HG03354 (cell line): Measurements from ENCODE around the gene SH3BP4.

Source experiments
- ATAC-seq: cut with Tn5 transposase; IDR thresholded peaks from one replicate; pipeline ENCODE4 v1.9.1; 2021; ENCODE audit warnings: mild to moderate bottlenecking; ENCODE audit not compliant: unreplicated experiment, poor library complexity, severe bottlenecking

The SH3BP4 gene

GRCh38 chr2:234979204-234980167, 27.7 kb downstream of the SH3BP4 start:
- ATAC-seq, result no peak

- no peak for ATAC-seq
Observed at GRCh38 chr2:234980451-234981187, 28.8 kb downstream of the SH3BP4 start.

- ATAC-seq, result no peak
Observed at GRCh38 chr2:234981197-234982095, 29.6 kb downstream of the SH3BP4 start.

- no peak for ATAC-seq
Observed at GRCh38 chr2:234982096-234982834, 30.4 kb downstream of the SH3BP4 start.

DNA sequence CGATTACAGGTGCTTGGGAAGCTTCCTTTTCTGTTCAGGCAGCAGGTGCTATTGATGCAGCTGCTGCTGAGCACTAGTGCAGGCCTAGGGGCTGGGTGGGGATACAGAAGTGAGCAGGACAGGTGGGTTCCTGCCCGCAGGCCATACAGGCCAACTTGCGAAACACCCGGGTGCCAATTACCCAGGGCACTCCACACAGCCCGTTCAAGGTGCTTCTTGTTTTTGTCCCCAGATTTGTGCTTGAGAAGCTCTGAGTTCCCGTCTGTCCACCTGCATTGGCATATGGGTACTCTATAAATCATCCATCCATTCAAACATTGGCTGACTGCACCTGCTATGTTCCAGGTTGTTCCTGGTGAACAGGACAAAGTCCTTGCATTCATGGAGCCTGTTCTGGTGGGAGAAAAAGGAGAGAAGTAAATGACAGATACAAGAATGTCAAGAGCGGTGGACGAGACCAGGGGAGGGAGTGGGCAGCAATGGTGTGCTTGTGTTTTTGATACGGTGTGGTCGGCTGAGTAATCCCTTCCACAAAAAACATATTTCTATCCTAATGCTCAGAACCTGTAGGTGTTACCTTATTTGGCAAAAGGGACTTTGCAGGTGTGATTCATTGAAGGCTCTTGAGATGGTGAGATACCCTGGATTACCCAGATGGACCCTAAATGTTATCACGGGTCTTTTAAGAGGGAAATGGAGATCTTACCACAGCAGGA, 31.4 kb downstream of the SH3BP4 start:
- no peak for ATAC-seq

- no peak for ATAC-seq
Observed at GRCh38 chr2:234985608-234986245, 33.9 kb downstream of the SH3BP4 start.

DNA sequence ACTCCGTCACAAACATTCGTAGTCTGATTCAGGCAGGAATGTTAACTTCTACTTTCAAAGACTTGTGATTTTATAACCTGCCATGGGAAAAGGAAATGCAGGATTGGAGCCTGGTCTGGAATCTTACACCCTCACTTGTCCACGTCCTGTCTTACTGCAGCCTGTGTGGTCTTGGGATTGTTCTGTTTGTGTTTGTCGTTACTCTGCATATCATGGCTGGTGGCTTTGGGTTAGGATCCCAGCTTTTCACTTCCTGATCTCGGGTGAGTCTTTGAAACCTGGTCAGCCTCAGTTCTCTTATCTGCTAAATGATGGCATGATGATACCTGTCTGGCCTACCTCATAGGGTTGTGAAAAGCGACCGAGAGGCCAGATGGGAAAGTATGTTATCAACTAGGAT, 34.6 kb downstream of the SH3BP4 start:
- no peak for ATAC-seq

GRCh38 chr2:234986876-234987720, 35.3 kb downstream of the SH3BP4 start:
- ATAC-seq, result no peak

GRCh38 chr2:234987754-234988153, 35.9 kb downstream of the SH3BP4 start:
- ATAC-seq, result no peak

- no peak for ATAC-seq
Observed at GRCh38 chr2:234988491-234988890, 36.7 kb downstream of the SH3BP4 start.

DNA sequence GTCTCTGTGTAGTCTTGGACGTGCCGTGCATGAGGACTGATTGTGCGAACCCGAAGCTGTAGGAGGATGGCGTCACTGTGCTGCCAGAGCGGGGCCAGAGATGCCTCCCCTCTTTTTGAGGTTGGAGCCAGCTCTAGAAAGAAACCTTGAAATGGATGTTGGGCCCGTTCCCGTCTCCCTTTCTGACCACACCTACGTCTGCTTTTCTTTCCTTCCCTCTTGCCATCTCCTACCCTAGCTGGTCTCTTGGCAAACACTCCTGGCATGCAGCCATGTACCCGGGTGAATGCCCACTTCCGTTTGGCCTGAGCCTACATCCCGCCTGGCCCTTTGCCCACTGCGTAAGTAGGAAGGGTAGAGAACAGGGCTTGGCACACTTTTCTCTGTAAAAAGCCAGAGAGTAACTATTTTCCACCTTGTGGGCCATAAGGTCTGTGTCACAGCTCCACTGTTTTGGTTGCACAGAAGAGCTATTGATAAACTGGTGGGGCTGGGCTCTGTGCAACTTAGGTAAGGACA, 37.4 kb downstream of the SH3BP4 start:
- ATAC-seq, result no peak

GRCh38 chr2:234990300-234990699, 38.5 kb downstream of the SH3BP4 start:
- no peak for ATAC-seq

- ATAC-seq, result no peak
Observed at GRCh38 chr2:234991290-234991689, 39.5 kb downstream of the SH3BP4 start.

DNA sequence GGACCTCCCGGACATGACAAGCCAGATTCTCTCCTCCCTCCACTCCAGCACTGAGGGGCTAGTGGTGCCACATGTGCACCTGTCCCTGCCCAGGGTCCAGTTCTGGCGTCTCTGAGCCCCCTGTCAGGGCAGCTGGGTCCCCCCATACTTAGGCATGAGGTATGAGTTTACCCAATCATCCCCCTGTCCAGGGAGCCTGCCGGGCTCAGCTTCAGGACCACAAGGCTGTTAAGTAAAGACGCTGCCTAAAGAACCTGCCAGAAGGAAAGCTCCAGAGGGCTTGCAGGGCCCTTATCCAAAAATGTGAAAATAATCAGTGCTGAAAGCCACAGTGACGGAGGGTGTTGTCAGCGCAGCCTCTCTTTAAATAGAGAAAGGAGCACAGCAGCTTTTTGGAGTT, 40.0 kb downstream of the SH3BP4 start:
- ATAC-seq, result no peak

- ATAC-seq, result no peak
Observed at GRCh38 chr2:234992196-234992595, 40.4 kb downstream of the SH3BP4 start.

DNA sequence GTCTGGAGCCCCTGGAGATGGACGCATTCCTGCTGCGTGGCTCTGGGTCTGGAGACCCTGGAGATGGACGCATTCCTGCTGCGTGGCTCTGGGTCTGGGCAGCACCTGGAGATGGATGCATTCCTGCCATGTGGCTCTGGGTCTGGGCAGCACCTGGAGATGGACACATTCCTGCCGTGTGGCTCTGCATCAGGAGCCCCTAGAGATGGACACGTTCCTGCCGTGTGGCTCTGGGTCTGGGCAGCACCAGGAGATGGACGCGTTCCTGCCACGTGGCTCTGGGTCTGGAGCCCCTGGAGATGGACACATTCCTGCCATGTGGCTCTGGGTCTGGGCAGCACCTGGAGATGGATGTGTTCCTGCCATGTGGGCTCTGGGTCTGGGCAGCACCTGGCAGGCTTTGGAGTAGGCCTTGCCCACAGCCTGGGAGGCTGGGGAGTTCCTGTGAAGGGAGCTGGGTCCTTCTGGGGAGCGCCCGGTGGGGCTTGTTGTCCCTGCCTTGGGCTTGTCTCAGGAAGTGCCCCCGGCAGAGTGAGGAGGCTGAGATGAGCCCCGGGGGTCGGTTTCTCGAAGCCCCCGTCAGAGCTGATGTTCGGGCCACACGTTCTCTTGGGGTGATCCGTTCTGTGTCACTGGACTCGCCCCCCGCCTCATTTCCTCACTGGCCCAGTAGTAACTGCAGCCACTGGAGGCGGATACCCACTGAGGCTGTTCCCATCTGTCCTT, 41.0 kb downstream of the SH3BP4 start:
- ATAC-seq, result no peak
